ENCODE measurements around the gene CHL1. TPM values are rescaled to one million over a fixed set of nuclear protein-coding genes. Genes with fewer than 3 reads are reported as not detected.

CHL1 gene
- total RNA-seq, 1 experiment from 2014 or later, result not detected

DNA sequence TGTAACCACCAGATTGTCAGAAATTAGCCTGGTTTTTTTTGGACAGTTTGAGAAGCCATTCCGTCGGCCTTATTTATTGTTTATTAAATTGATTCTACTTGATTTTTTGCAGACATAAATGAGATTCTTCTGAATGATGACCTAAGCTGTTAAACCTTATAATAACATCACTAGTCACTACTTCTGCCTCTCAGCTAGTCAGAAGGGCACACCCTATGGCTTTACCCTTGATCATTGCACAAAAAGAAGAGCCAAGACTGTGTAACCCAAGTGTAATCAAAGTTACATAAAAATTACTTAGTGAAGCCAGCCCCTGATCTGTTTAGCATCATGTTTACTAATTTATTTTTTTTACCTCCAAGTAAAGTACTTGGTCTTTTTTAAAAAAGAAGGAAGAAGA is 64.3 kb downstream of the CHL1 start:
- H3K4me3 ChIP-seq, result no peak overlapping the region
- H3K36me3 ChIP-seq, result no peaks in the 10 kb centered on the region
- H3K27me3 ChIP-seq, result no peaks in the 10 kb centered on the region
- H3K9me3 ChIP-seq, result no peaks in the 10 kb centered on the region
- no peak for DNase-seq

DNA sequence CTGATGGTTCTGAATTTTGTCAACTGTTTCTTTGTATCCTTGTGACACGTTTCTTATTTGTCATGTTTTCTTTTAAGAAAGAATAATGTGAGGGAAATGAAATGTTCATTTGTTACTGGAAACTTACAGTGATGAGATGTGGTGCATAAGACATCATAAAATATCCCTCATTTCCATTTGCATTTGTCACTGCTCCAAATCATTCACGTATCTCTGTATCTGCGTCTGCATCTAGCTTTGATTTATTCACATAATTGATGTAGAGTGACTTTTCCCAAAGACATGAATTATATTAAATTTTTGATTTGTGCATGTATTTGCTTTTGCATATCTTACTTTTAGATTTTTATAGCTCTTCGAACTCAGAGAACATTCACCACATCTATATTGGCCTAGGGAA is 66.8 kb downstream of the CHL1 start:
- Histone ChIP-seq H3K4me3 (no peak overlapping the region), H3K9me3 (no peaks in the 10 kb centered on the region), H3K36me3 (no peaks in the 10 kb centered on the region), H3K27me3 (no peaks in the 10 kb centered on the region)
- DNase-seq, result no peak

DNA sequence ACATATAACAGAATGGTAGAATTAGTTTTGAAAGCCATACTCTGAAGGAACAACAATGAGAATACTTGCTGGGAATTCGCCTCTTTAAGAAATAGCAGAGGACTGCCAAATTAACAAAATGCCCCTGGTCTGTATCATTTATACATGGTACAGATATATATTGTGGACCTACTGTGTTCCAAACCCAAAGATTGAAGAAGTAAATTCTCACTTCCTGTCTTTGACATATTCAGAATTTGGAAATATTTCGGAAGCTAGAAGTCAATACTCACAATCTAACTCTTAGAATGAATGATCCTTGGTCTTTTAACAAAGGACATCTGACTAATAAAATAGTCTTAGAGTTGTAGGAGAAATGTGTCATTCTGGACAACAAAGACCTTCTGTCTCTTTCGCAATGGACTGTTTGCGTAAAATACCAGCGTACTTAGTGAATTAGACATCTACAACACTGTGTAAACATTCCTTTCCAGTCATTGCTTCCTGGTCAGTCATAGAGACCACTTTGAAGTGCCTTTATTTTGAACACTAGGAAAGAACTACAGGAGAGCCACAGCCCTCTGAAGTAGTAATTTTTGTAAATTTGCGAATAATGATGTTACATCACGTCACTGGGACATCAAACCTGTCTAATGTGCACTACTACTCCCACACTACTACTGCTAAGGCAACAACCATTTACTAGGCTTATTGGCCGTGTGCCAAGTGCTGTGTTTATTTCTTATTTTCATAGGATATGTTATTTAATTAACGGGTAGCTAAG is 68.0 kb downstream of the CHL1 start:
- no peaks in the 10 kb centered on the region for H3K9me3 ChIP-seq
- H3K36me3 ChIP-seq, result no peaks in the 10 kb centered on the region
- no peak overlapping the region for H3K4me3 ChIP-seq
- no peaks in the 10 kb centered on the region for H3K27me3 ChIP-seq
- no peak for DNase-seq

- no peak overlapping the region for H3K4me3 ChIP-seq
- no peaks in the 10 kb centered on the region for H3K36me3 ChIP-seq
- no peaks in the 10 kb centered on the region for H3K27me3 ChIP-seq
- no peaks in the 10 kb centered on the region for H3K9me3 ChIP-seq
- no peak for DNase-seq
Measured at GRCh38 chr3:267101-267500, 70.5 kb downstream of the CHL1 start.

- H3K36me3 ChIP-seq, result no peaks in the 10 kb centered on the region
- H3K27me3 ChIP-seq, result no peaks in the 10 kb centered on the region
- no peak for DNase-seq
- H3K9me3 ChIP-seq, result no peaks in the 10 kb centered on the region
- no peak overlapping the region for H3K4me3 ChIP-seq
Measured at GRCh38 chr3:270688-271087, 74.1 kb downstream of the CHL1 start.

DNA sequence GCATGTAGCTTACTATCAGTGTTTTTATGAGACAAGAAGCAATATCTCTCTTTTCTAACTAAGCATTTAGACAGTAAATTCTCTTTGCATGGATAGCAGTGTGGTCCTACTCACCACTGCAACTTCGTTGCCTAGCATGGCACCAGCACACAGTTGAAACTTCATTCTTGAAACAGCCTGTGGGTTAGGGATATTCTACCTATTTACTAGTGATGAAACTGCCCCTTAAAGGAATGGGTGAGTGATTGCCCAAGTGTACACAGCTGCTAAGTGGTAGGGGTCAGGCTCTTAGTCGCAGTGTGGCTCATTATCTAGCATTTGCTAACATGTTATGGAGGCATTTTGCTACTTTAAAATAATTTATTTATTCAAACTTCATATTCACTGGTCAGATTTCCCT is 78.4 kb downstream of the CHL1 start:
- H3K4me3 ChIP-seq, result no peak overlapping the region
- no peaks in the 10 kb centered on the region for H3K27me3 ChIP-seq
- DNase-seq, result no peak
- no peaks in the 10 kb centered on the region for H3K9me3 ChIP-seq
- no peaks in the 10 kb centered on the region for H3K36me3 ChIP-seq

- Histone ChIP-seq H3K4me3 (no peak overlapping the region), H3K36me3 (no peaks in the 10 kb centered on the region), H3K27me3 (no peaks in the 10 kb centered on the region), H3K9me3 (no peaks in the 10 kb centered on the region)
- no peak for DNase-seq
Measured at GRCh38 chr3:277873-278272, 81.3 kb downstream of the CHL1 start.

DNA sequence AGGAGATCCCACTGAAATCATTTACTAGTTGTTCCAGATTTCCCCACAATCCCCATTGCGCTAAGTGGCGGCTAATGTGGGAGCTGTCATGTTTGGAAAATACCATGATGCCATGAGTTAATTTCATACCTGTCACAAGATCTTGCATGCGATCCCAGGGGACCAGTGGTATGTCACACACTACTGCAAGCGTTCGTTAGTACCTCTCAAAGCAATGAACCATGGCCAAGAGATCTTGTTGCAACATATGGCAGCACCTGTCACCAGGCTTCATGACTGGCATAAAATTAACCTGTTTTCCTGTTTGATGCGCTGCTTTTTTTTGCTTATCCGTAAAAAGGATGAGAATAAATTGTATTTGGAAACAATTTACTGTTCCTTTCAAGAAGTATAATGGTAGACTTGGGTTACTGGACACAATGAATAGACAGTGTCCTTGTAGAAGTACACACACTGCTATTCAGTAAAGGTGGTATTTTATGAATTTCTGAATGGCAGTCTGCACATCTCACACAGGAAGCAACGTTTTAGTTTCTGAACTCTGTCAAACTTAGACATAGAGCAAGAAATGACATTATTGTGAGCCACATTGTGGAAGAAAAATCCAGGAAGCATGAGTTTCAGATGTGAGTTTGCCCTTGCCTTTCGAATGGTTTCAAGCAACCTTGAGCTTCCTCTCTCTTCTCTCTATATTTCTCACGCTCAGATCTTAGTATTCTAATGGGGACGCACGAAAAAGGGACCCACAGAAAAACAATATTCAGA is 81.9 kb downstream of the CHL1 start:
- Histone ChIP-seq H3K9me3 (no peaks in the 10 kb centered on the region), H3K4me3 (no peak overlapping the region), H3K36me3 (no peaks in the 10 kb centered on the region), H3K27me3 (no peaks in the 10 kb centered on the region)
- DNase-seq, result no peak

GRCh38 chr3:279325-279724 is 82.8 kb downstream of the CHL1 start:
- no peaks in the 10 kb centered on the region for H3K9me3 ChIP-seq
- DNase-seq, result no peak

GRCh38 chr3:280681-281080 is 84.1 kb downstream of the CHL1 start:
- no peak for DNase-seq
- no peaks in the 10 kb centered on the region for H3K36me3 ChIP-seq

More at GRCh38 chr3:279325-279724, 82.8 kb downstream of the CHL1 start:
- no peaks in the 10 kb centered on the region for H3K36me3 ChIP-seq
- no peaks in the 10 kb centered on the region for H3K27me3 ChIP-seq
- no peak overlapping the region for H3K4me3 ChIP-seq

GRCh38 chr3:284322-284721 is 87.8 kb downstream of the CHL1 start:
- no peaks in the 10 kb centered on the region for H3K27me3 ChIP-seq
- no peaks in the 10 kb centered on the region for H3K36me3 ChIP-seq
- DNase-seq, result no peak
- H3K9me3 ChIP-seq, result no peaks in the 10 kb centered on the region
- no peak overlapping the region for H3K4me3 ChIP-seq

More at GRCh38 chr3:280681-281080, 84.1 kb downstream of the CHL1 start:
- Histone ChIP-seq H3K9me3 (no peaks in the 10 kb centered on the region), H3K4me3 (no peak overlapping the region), H3K27me3 (no peaks in the 10 kb centered on the region)

GRCh38 chr3:288417-288816 is 91.9 kb downstream of the CHL1 start:
- H3K36me3 ChIP-seq, result no peaks in the 10 kb centered on the region
- H3K4me3 ChIP-seq, result no peak overlapping the region
- no peaks in the 10 kb centered on the region for H3K9me3 ChIP-seq
- no peaks in the 10 kb centered on the region for H3K27me3 ChIP-seq
- DNase-seq, result no peak

DNA sequence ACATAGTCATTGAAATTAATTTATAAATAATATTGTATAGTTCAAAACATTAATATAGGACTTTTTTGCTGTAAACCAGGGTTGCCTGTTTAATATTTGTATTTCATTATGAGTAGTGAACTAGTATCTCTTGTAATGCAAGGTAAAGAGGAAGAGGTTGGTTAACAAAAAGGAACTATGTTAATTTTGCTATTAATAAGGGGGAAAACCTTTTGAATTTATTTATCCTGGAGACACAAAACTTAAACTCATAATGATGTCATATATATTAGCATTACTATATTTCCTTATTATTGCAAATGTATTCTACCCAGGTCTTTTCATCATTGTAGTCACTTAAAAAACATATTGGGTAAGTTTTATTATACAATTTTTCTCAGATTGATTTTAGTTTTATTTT is 94.5 kb downstream of the CHL1 start:
- Histone ChIP-seq H3K4me3 (no peak overlapping the region), H3K27me3 (no peaks in the 10 kb centered on the region), H3K36me3 (no peaks in the 10 kb centered on the region), H3K9me3 (no peaks in the 10 kb centered on the region)
- DNase-seq, result no peak

DNA sequence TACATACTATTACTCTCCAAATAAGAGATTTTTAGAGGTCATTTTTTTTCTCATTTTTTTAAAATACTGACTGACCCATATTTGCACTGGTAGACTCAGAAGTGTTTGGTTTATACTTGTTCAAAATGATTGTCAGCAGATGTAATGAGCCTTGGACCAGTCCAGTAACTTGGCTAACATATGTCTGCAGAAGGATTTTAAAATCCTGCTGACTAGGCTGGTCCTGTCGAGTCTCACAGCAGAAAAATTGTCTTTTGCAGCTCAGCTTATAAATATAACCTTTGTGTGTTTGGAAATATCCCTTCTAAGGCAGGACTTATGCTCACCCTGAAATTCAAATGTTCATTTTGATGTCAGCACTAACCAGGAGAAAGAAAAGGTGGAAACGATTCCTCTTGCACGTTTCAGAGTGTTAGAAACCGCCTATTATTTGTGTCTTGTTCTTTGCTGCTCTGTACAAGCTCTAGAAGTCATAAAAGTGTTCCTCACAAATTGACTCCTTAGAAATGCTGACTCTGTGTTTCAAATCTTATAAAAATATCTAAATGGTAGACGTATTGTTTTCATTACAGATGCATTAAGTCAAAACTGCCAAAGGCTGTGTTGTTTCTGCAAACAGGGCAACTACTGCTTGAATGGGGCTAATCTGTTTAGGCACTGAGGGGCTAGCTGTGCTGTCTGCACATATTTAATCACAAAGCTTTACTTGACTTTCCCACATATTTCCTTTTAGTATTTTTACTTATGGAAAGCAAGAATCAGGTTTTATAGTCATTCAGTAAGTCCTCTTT is 95.3 kb downstream of the CHL1 start:
- no peak for DNase-seq
- Histone ChIP-seq H3K4me3 (no peak overlapping the region), H3K36me3 (no peaks in the 10 kb centered on the region), H3K27me3 (no peaks in the 10 kb centered on the region), H3K9me3 (no peaks in the 10 kb centered on the region)

- no peaks in the 10 kb centered on the region for H3K9me3 ChIP-seq
- DNase-seq, result no peak
- no peak overlapping the region for H3K4me3 ChIP-seq
- H3K27me3 ChIP-seq, result no peaks in the 10 kb centered on the region
- no peaks in the 10 kb centered on the region for H3K36me3 ChIP-seq
Measured at GRCh38 chr3:294096-294495, 97.5 kb downstream of the CHL1 start.

GRCh38 chr3:294581-294980 is 98.0 kb downstream of the CHL1 start:
- no peaks in the 10 kb centered on the region for H3K9me3 ChIP-seq
- no peak for DNase-seq
- no peaks in the 10 kb centered on the region for H3K27me3 ChIP-seq

GRCh38 chr3:295166-295565 is 98.6 kb downstream of the CHL1 start:
- H3K27me3 ChIP-seq, result no peaks in the 10 kb centered on the region
- H3K4me3 ChIP-seq, result no peak overlapping the region
- no peaks in the 10 kb centered on the region for H3K9me3 ChIP-seq
- no peaks in the 10 kb centered on the region for H3K36me3 ChIP-seq
- DNase-seq, result no peak

More at GRCh38 chr3:294581-294980, 98.0 kb downstream of the CHL1 start:
- H3K4me3 ChIP-seq, result no peak overlapping the region
- H3K36me3 ChIP-seq, result no peaks in the 10 kb centered on the region
